NCI-H2081 (cell line): ENCODE measurements around the gene KLF11.
"Not testable (repeated sequence)": the region's sequence is repeated elsewhere in the genome, so short reads cannot be mapped to it uniquely, and the experiment has no call there.

Experiments
- DNase-seq, 2 experiments: peaks; one replicate each; lab custom pipeline; 2025; lab: John Stamatoyannopoulos, UW

Gene KLF11

DNA sequence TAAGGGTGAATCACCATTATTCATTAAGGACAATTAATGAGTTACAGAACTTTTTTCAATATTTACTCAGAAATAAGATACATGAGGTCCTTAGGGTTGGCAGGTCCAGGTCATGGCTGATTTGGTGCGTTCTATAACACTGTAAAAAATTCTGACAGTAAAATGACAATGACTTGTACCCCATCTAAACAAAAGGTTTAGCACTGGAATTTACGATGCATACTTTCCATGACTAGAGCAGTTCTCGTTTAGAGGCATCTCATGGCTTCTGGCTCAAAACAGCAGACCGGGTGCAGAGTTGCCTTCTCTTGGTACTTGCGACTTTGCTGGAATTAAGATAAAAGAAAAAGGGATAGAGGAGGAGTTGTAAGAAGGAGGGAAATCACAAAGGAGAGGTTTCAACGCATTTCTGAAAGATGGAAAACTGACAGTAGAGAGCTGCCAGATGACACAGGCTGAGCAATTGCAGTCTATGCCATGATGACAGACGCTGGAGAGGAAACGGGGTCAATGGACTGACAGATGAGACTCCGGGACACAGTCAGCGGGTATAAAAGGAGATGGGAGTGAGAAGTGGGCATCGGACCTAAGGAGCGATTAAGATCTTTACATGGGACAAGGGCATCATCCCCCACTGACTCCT, 41.0 kb downstream of the KLF11 start:
- no peak for DNase-seq

GRCh38 chr2:10085043-10085667, 41.8 kb downstream of the KLF11 start:
- no peak for DNase-seq

GRCh38 chr2:10085668-10086059, 42.3 kb downstream of the KLF11 start:
- DNase-seq = no peak

GRCh38 chr2:10086950-10087349, 43.6 kb downstream of the KLF11 start:
- DNase-seq = no peak

- DNase-seq = peak in 1 of 2 experiments; percentile 24
These were observed 44.0 kb downstream of the KLF11 start for GRCh38 chr2:10087360-10087759.

GRCh38 chr2:10089565-10090190, 46.3 kb downstream of the KLF11 start:
- no peak for DNase-seq

DNA sequence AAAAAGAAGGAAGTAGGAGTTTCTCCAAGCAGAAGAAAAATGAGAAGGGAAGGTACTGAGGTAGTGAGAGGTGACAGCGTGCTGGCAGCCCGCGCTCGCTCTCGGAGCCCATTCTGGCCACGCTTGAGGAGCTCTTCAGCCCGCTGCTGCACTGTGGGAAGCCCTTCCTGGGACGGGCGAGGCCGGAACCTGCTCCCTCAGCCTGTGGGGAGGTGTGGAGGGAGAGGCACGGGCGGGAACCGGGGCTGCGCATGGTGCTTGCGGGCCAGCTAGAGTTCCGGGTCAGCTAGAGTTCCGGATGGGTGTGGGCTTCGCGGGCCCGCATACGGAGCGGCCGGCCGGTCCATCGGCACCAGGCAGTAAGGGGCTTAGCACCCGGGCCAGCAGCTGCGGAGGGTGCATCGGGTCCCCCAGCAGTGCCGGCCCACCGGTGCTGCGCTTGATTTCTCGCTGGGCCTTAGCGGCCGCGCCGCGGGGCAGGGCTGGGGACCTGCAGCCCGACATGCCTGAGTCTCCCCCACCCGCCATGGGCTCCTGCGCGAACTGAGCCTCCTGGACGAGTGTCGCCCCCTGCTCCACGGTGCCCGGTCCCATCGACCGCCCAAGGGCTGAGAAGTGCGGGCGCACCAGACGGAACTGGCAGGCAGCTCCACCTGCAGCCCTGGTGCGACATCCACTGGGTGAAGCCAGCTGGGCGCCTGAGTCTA, 48.0 kb downstream of the KLF11 start:
- no peak for DNase-seq

GRCh38 chr2:10091889-10092244, 48.5 kb downstream of the KLF11 start:
- not testable (repeated sequence) for DNase-seq

DNA sequence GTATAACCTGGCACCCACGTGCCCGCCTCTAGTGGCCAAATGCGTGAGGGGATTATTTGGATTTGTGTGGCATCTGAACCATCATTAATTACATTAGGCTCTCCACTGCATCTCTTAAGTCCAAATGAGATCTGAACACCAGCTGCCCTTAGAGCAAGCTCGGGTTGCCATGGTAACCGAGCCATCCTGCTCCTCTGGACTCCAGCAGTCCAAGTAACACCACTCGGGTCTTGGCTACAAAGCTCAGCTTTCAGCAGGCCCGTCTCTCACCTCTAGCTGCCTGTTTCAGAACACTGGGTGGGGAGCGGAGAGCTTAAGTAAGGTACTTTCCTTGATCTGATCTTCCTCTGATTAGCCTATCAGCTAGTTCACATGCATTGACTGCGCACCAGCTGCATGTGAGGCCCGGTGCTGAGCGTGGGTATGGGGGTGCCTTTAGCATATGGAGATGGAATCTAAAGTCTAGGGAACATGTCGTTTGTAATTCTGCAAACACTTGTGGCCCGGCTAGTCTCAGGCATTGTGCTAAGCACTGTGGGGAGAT, 51.0 kb downstream of the KLF11 start:
- no peak for DNase-seq

DNA sequence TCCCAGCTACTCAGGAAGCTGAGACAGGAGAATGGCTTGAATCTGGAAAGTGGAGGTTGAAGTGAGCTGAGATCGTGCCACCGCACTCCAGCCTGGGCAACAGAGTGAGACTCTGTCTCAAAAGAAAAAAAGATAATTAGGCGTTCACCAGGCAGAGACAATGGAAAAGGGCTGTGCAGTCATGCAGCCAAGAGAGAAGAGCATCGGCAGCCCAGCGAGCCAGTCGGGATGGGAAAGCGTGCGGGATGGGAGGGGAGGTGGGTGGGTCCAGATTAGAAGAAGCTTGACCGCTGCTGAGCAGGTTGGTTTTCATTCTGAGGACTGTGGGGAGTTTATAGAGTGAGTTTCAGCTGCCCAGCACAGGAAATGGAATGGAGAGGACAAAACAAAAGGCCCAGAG, 51.8 kb downstream of the KLF11 start:
- DNase-seq = no peak

DNA sequence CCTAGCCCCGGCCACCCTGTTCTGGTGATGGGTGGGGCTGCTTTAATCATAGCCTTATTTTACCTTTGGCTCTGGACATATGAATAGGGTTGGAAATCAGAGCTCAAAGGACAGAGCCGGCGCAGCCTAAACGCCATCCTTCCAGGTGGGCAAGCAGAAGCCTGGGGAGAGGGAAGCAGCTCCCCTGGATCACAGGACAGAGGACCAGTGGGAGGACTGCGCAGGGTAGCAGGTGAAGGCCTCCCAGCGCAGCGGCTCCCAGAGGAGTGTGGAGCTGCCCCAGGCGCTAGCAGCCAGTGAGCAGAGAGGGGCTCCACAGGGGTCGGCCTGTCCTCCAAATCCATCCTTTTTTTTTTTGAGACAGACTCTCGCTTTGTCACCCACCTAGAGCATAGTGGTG, 53.3 kb downstream of the KLF11 start:
- DNase-seq = no peak

GRCh38 chr2:10097352-10098148, 54.2 kb downstream of the KLF11 start:
- peak; percentile 39 to 62 for DNase-seq

DNA sequence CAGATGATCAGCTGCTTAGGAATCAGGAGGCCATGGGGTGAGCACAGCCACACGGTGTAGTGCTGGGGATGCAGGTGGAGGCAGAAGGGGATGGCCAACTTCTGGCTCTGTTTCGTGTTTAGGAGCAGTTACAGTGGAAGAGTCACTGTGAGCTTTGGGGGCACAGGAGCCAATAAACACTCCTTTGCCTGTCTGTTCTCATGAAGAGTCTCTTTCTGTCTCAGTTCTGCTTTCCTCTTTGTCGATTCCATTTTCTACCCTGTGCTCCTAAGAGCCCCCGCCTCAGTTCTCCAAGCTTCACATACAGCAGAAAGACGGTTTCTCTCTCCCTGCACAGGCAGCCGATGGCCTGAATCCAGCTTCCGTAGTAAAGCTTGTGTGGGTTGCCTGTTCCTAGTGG, 58.1 kb downstream of the KLF11 start:
- DNase-seq = no peak

- DNase-seq = no peak
These were observed 59.8 kb downstream of the KLF11 start for GRCh38 chr2:10103179-10103578.
